NCI-H1417 treated with DMSO at 0.1 percent for 48 hours (cell line): ENCODE data around the gene COL6A1.
"Not testable (repeated sequence)": the region's sequence is repeated elsewhere in the genome, so short reads cannot be mapped to it uniquely, and the experiment has no call there.

Source experiments
- DNase-seq: peaks from one replicate; lab custom pipeline; 2025; lab: John Stamatoyannopoulos, UW

The COL6A1 gene

GRCh38 chr21:46028573-46029091, 47.1 kb downstream of the COL6A1 start:
- DNase-seq, result no peak

GRCh38 chr21:46029186-46029924, 47.8 kb downstream of the COL6A1 start:
- DNase-seq, result no peak

- no peak for DNase-seq
Observed at GRCh38 chr21:46031484-46031883, 49.9 kb downstream of the COL6A1 start.

GRCh38 chr21:46032100-46032499, 50.5 kb downstream of the COL6A1 start:
- DNase-seq, result no peak

- DNase-seq, result no peak
Observed at GRCh38 chr21:46033410-46034400, 52.1 kb downstream of the COL6A1 start.

GRCh38 chr21:46035809-46036695, 54.5 kb downstream of the COL6A1 start:
- DNase-seq, result no peak

GRCh38 chr21:46036696-46037330, 55.2 kb downstream of the COL6A1 start:
- DNase-seq, result no peak

- DNase-seq, result no peak
Observed at GRCh38 chr21:46037331-46038325, 56.1 kb downstream of the COL6A1 start.

GRCh38 chr21:46038341-46038829, 56.8 kb downstream of the COL6A1 start:
- no peak for DNase-seq

- no peak for DNase-seq
Observed at GRCh38 chr21:46038871-46039397, 57.4 kb downstream of the COL6A1 start.

- no peak for DNase-seq
Observed at GRCh38 chr21:46039891-46040660, 58.5 kb downstream of the COL6A1 start.

- DNase-seq, result no peak
Observed at GRCh38 chr21:46040707-46041106, 59.1 kb downstream of the COL6A1 start.

- DNase-seq, result no peak
Observed at GRCh38 chr21:46041183-46041582, 59.6 kb downstream of the COL6A1 start.

GRCh38 chr21:46045154-46045553, 63.6 kb downstream of the COL6A1 start:
- no peak for DNase-seq

- no peak for DNase-seq
Observed at GRCh38 chr21:46046471-46046870, 64.9 kb downstream of the COL6A1 start.

GRCh38 chr21:46046906-46047305, 65.3 kb downstream of the COL6A1 start:
- DNase-seq, result not testable (repeated sequence)

GRCh38 chr21:46048926-46049889, 67.6 kb downstream of the COL6A1 start:
- peak; percentile 47 for DNase-seq
